Stimulated activated CD4-positive, alpha-beta T cell treated with anti-CD3 and anti-CD28 coated beads, Interleukin-15, amount 100 ng/mL, for 1 hour (primary cell): ENCODE measurements around the gene TXNDC11.

ENCODE experiments used
- DNase-seq, 2 donors: peaks; one replicate each; pipeline ENCODE4 v3.0.0-alpha.2; 2020; ENCODE audit warnings: low read depth in 1 of 2, low spot score in 1 of 2

TXNDC11 gene

GRCh38 chr16:11662582-11662981 lies 80.1 kb downstream of the TXNDC11 start:
- DNase-seq: no peak

- no peak for DNase-seq
Measured at GRCh38 chr16:11660565-11660964, 82.1 kb downstream of the TXNDC11 start.

- no peak for DNase-seq
Measured at GRCh38 chr16:11658896-11659708, 83.6 kb downstream of the TXNDC11 start.

- DNase-seq: no peak
Measured at GRCh38 chr16:11657556-11657955, 85.1 kb downstream of the TXNDC11 start.

GRCh38 chr16:11655655-11656054 lies 87.0 kb downstream of the TXNDC11 start:
- DNase-seq: no peak

- DNase-seq: no peak
Measured at GRCh38 chr16:11651796-11652195, 90.9 kb downstream of the TXNDC11 start.

GRCh38 chr16:11650641-11651591 lies 91.7 kb downstream of the TXNDC11 start:
- no peak for DNase-seq

GRCh38 chr16:11649276-11649675 lies 93.4 kb downstream of the TXNDC11 start:
- DNase-seq: no peak

- DNase-seq: no peak
Measured at GRCh38 chr16:11642765-11643116, 99.9 kb downstream of the TXNDC11 start.

GRCh38 chr16:11640987-11641817 lies 101.5 kb downstream of the TXNDC11 start:
- no peak for DNase-seq

- DNase-seq: no peak
Measured at GRCh38 chr16:11639925-11640899, 102.4 kb downstream of the TXNDC11 start.

GRCh38 chr16:11639008-11639562 lies 103.6 kb downstream of the TXNDC11 start:
- no peak for DNase-seq

- DNase-seq: no peak
Measured at GRCh38 chr16:11638140-11638539, 104.5 kb downstream of the TXNDC11 start.

GRCh38 chr16:11637320-11637719 lies 105.3 kb downstream of the TXNDC11 start:
- DNase-seq: no peak

GRCh38 chr16:11636172-11636721 lies 106.4 kb downstream of the TXNDC11 start:
- DNase-seq: no peak

GRCh38 chr16:11635679-11636171 lies 106.9 kb downstream of the TXNDC11 start:
- no peak for DNase-seq

GRCh38 chr16:11635113-11635652 lies 107.5 kb downstream of the TXNDC11 start:
- DNase-seq: no peak

- DNase-seq: no peak
Measured at GRCh38 chr16:11634312-11634711, 108.3 kb downstream of the TXNDC11 start.

- DNase-seq: no peak
Measured at GRCh38 chr16:11633113-11633512, 109.5 kb downstream of the TXNDC11 start.
